Common myeloid progenitor, CD34-positive (primary cell): ENCODE data around the gene FOXRED2.

Experiments
- CTCF ChIA-PET: fragments of 350-600 bp; sonication (Branson Sonifier 250); formaldehyde crosslinking; loops from one replicate; lab custom pipeline; 2021; ENCODE audit warnings: antibody characterized with exemption; lab: Charles Lee
- POLR2A ChIA-PET: fragments of 350-600 bp; sonication (Branson Sonifier 250); formaldehyde crosslinking; loops from one replicate; lab custom pipeline; 2021; ENCODE audit warnings: antibody characterized with exemption; lab: Charles Lee
- DNase-seq, 3 donors: peaks; one replicate each; pipeline versions ENCODE4 v3.0.0 to v3.0.0-alpha.2; 2013
- H3K27ac ChIP-seq, 2 experiments: 1 replicate in 1 of 2; 2 replicates in 1 of 2; pipeline ENCODE4 v1.7.0; 2013; ENCODE audit warnings: inconsistent platforms in 2 of 2, low read length in 2 of 2, mild to moderate bottlenecking in 2 of 2, low read depth in 1 of 2, moderate library complexity in 1 of 2; ENCODE audit not compliant: severe bottlenecking in 2 of 2, insufficient read depth in 1 of 2, poor library complexity in 1 of 2
- H3K27me3 ChIP-seq, 5 experiments: replicated peaks in 2 of 5; 1 replicate in 3 of 5; 2 replicates in 2 of 5; pipeline versions ENCODE4 v1.6.1 to v1.7.0; 2013; ENCODE audit warnings: low read length in 4 of 5, mild to moderate bottlenecking in 2 of 5, moderate library complexity in 2 of 5, inconsistent platforms in 1 of 5; ENCODE audit not compliant: insufficient read depth in 5 of 5, control insufficient read depth in 4 of 5
- H3K36me3 ChIP-seq, 4 experiments: 1 replicate in 2 of 4; 2 replicates in 2 of 4; pipeline versions ENCODE4 v1.6.1 to v1.7.0; 2013; ENCODE audit warnings: low read length in 3 of 4, control low read depth in 1 of 4, mild to moderate bottlenecking in 1 of 4; ENCODE audit not compliant: control insufficient read depth in 4 of 4, insufficient read depth in 4 of 4
- H3K4me1 ChIP-seq, 4 experiments: 1 replicate in 3 of 4; 2 replicates in 1 of 4; pipeline versions ENCODE4 v1.6.1 to v1.7.1; 2013; ENCODE audit warnings: low read length in 3 of 4, mild to moderate bottlenecking in 3 of 4, control low read depth in 1 of 4, inconsistent platforms in 1 of 4, moderate library complexity in 1 of 4; ENCODE audit not compliant: control insufficient read depth in 4 of 4, insufficient read depth in 4 of 4; ENCODE audit errors: control extremely low read depth in 1 of 4
- H3K4me3 ChIP-seq, 7 experiments: 1 replicate in 4 of 7; 2 replicates in 3 of 7; pipeline versions ENCODE4 v1.5.1 to v1.7.0; 2013; ENCODE audit warnings: mild to moderate bottlenecking in 7 of 7, low read length in 6 of 7, moderate library complexity in 6 of 7, inconsistent platforms in 2 of 7, low read depth in 2 of 7, control low read depth in 1 of 7; ENCODE audit not compliant: insufficient read depth in 4 of 7, control insufficient read depth in 1 of 7; ENCODE audit errors: extremely low read depth in 1 of 7
- H3K9me3 ChIP-seq, 5 experiments: 1 replicate in 4 of 5; 2 replicates in 1 of 5; pipeline versions ENCODE4 v1.6.1 to v1.7.1; 2013; ENCODE audit warnings: low read length in 4 of 5, mild to moderate bottlenecking in 2 of 5, inconsistent platforms in 1 of 5, low read depth in 1 of 5, moderate library complexity in 1 of 5; ENCODE audit not compliant: control insufficient read depth in 4 of 5, insufficient read depth in 2 of 5; ENCODE audit errors: control extremely low read depth in 1 of 5
- WGBS: methylation state at CpG from one replicate; pipeline ENCODE4 v1.1.5; 2013; ENCODE audit not compliant: insufficient coverage; 5-methylcytosine and 5-hydroxymethylcytosine counted together

The FOXRED2 gene

GRCh38 chr22:36467042-36467810 lies 39.6 kb downstream of the FOXRED2 start:
- DNase-seq: peak in 2 of 3 donors; percentile 35 to 51
- H3K36me3 ChIP-seq: peaks cover 0 to 32% (median 9%) of the 10 kb centered on the region in 4 experiments

GRCh38 chr22:36466258-36466657 lies 40.6 kb downstream of the FOXRED2 start:
- ChIA-PET CTCF (interaction anchor here (0.7 to 4.5 kb wide), 7 partner anchors 9 to 172 kb away, joined by 3 to 25 read pairs (median 4); no protein-coding TSS in a partner anchor), POLR2A (interaction anchor here (1.6 kb wide), 1 partner anchor 11 kb away, joined by 9 read pairs; no protein-coding TSS in a partner anchor)
- peaks cover 5 to 83% (median 74%) of the 10 kb centered on the region in 4 experiments for H3K4me1 ChIP-seq
- H3K9me3 ChIP-seq: no peaks in the 10 kb centered on the region
- no peak for DNase-seq
- WGBS: 65% methylated on average over 6 of the region's 7 CpGs
- H3K27me3 ChIP-seq: no peaks in the 10 kb centered on the region
- H3K27ac ChIP-seq: peak overlapping the region in 1 of 2 experiments; percentile 54
- H3K4me3 ChIP-seq: no peak overlapping the region
- peaks cover 0 to 25% (median 4%) of the 10 kb centered on the region in 4 experiments for H3K36me3 ChIP-seq

More at GRCh38 chr22:36467042-36467810, 39.6 kb downstream of the FOXRED2 start:
- Histone ChIP-seq H3K9me3 (no peaks in the 10 kb centered on the region), H3K4me1 (peaks cover 3 to 76% (median 68%) of the 10 kb centered on the region in 4 experiments), H3K4me3 (peak overlapping the region in 3 of 7 experiments; percentile 31 to 39 (median 33)), H3K27ac (peak overlapping the region in 1 of 2 experiments; percentile 54), H3K27me3 (no peaks in the 10 kb centered on the region)
- whole genome bisulfite sequencing: 49% methylated on average over 8 of the region's 14 CpGs
- CTCF ChIA-PET: interaction anchor here (0.7 to 7.7 kb wide), 18 partner anchors 9 to 189 kb away, joined by 3 to 112 read pairs (median 4); no protein-coding TSS in a partner anchor
- POLR2A ChIA-PET: interaction anchor here (0.6 to 1.6 kb wide), 4 partner anchors 12 to 124 kb away, joined by 4 to 9 read pairs (median 4); partner anchors contain the start of gene MYH9

- CTCF ChIA-PET: interaction anchor here (1.0 to 4.5 kb wide), 5 partner anchors 8 to 107 kb away, joined by 3 to 25 read pairs (median 4); no protein-coding TSS in a partner anchor
- H3K36me3 ChIP-seq: peaks cover 0 to 18% (median 1%) of the 10 kb centered on the region in 4 experiments
Measured at GRCh38 chr22:36465232-36466021, 41.4 kb downstream of the FOXRED2 start.

GRCh38 chr22:36464715-36465231 lies 42.1 kb downstream of the FOXRED2 start:
- Histone ChIP-seq H3K4me1 (peaks cover 4 to 75% (median 68%) of the 10 kb centered on the region in 4 experiments), H3K4me3 (no peak overlapping the region), H3K27me3 (no peaks in the 10 kb centered on the region), H3K9me3 (no peaks in the 10 kb centered on the region), H3K27ac (no peak overlapping the region), H3K36me3 (peaks cover 0 to 18% (median 1%) of the 10 kb centered on the region in 4 experiments)
- no peak for DNase-seq
- ChIA-PET POLR2A (no interaction called here), CTCF (interaction anchor here (1.0 to 4.5 kb wide), 4 partner anchors 10 to 91 kb away, joined by 3 to 25 read pairs (median 4); no protein-coding TSS in a partner anchor)
- 95% methylated on average over 20 of the region's 20 CpGs for WGBS

More at GRCh38 chr22:36465232-36466021, 41.4 kb downstream of the FOXRED2 start:
- no peaks in the 10 kb centered on the region for H3K27me3 ChIP-seq
- DNase-seq: no peak
- 94% methylated on average over 23 of the region's 25 CpGs for WGBS
- peaks cover 5 to 82% (median 73%) of the 10 kb centered on the region in 4 experiments for H3K4me1 ChIP-seq
- H3K9me3 ChIP-seq: no peaks in the 10 kb centered on the region
- POLR2A ChIA-PET: no interaction called here
- no peak overlapping the region for H3K4me3 ChIP-seq
- peak overlapping the region in 1 of 2 experiments; percentile 17 for H3K27ac ChIP-seq

GRCh38 chr22:36463783-36464184 lies 43.1 kb downstream of the FOXRED2 start:
- POLR2A ChIA-PET: interaction anchor here (0.6 to 0.9 kb wide), 2 partner anchors 75 to 136 kb away, joined by 3 read pairs; no protein-coding TSS in a partner anchor
- CTCF ChIA-PET: interaction anchor here (1.2 to 4.5 kb wide), 4 partner anchors 9 to 59 kb away, joined by 3 to 25 read pairs (median 4); no protein-coding TSS in a partner anchor
- Histone ChIP-seq H3K27me3 (no peaks in the 10 kb centered on the region), H3K9me3 (no peaks in the 10 kb centered on the region), H3K36me3 (peaks cover 0 to 18% (median 1%) of the 10 kb centered on the region in 4 experiments), H3K4me3 (peak overlapping the region in 1 of 7 experiments; percentile 10), H3K27ac (no peak overlapping the region), H3K4me1 (peaks cover 3 to 65% (median 60%) of the 10 kb centered on the region in 4 experiments)
- DNase-seq: no peak
- WGBS: 49% methylated on average over 15 of the region's 17 CpGs
